ENCODE results near the gene LRP10. TPM values are rescaled to one million over a fixed set of nuclear protein-coding genes. Genes with fewer than 3 reads are reported as not detected.
"Not testable (repeated sequence)": the region's sequence is repeated elsewhere in the genome, so short reads cannot be mapped to it uniquely, and the experiment has no call there.

LRP10 gene
- total RNA-seq, 1 experiment from 2014 or later = 42.7 TPM

DNA sequence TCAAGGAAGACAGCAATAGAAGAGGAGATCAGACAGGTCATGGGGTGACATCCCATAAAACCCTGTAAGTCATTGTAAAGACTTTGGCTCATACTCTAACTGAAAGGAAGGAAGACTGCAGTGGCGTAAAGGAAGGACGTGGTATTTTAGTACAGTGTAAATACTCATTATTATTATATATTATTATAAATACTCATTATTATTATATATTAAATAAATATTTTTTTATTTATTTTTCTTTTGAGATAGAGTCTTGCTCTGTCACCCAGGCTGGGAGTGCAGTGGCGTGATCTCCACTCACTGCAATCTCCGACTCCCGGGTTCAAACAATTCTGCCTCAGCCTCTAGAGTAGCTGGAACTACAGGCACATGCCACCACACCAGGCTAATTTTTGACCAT, 15.1 kb upstream of the LRP10 start:
- Histone ChIP-seq H4K20me1 (ENCODE audit: insufficient read depth) (no peaks in the 10 kb centered on the region), H3K27me3 (ENCODE audit: insufficient read depth, low read length) (no peaks in the 10 kb centered on the region), H2AFZ (ENCODE audit: low read depth, low read length, poor library complexity, severe bottlenecking) (no peak overlapping the region), H3K79me2 (ENCODE audit: insufficient read depth, low read length) (no peaks in the 10 kb centered on the region), H3K36me3 (ENCODE audit: control insufficient read depth in 1 of 2, insufficient read depth in 2 of 2, low read length in 2 of 2) (no peaks in the 10 kb centered on the region), H3K9me2 (ENCODE audit: insufficient read depth) (no peaks in the 10 kb centered on the region), H3K27ac (ENCODE audit: low read depth, low read length) (no peak overlapping the region), H3K9ac (ENCODE audit: low read length) (no peak overlapping the region), H3K9me3 (ENCODE audit: control insufficient read depth in 1 of 2, insufficient read depth in 1 of 2, low read depth in 1 of 2, low read length in 2 of 2) (no peaks in the 10 kb centered on the region), H3K4me2 (ENCODE audit: low read length) (no peak overlapping the region), H3K4me1 (ENCODE audit: control insufficient read depth in 1 of 2, insufficient read depth in 2 of 2, low read length in 2 of 2) (peaks cover 3 to 19% of the 10 kb centered on the region in 2 experiments; a peak in 2 of 4 replicates), H3K4me3 (replicated peaks in 1 of 2; ENCODE audit: low read depth in 1 of 2, low read length in 2 of 2) (no peak overlapping the region)
- no peak for TF ChIP-seq TCF7L2 (IDR thresholded peaks at IDR 0.05; ENCODE audit: borderline replicate concordance, extremely low read depth, insufficient read depth, insufficient read length)
- no peak for TF ChIP-seq CBX3 (IDR thresholded peaks at IDR 0.05; ENCODE audit: low read depth)
- TF ChIP-seq, protein P1, sequence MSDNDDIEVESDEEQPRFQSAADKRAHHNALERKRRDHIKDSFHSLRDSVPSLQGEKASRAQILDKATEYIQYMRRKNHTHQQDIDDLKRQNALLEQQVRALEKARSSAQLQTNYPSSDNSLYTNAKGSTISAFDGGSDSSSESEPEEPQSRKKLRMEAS (IDR thresholded peaks at IDR 0.05) = no peak
- no peak for TF ChIP-seq ZFX (IDR thresholded peaks at IDR 0.05)
- TF ChIP-seq RAD21 (IDR thresholded peaks at IDR 0.05; ENCODE audit: low read depth) = no peak
- TF ChIP-seq, protein P2, sequence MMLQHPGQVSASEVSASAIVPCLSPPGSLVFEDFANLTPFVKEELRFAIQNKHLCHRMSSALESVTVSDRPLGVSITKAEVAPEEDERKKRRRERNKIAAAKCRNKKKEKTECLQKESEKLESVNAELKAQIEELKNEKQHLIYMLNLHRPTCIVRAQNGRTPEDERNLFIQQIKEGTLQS (IDR thresholded peaks at IDR 0.05) = no peak
- no peak for TF ChIP-seq ZNF274 (IDR thresholded peaks at IDR 0.05; ENCODE audit: low read depth, low read length)
- TF ChIP-seq SIN3A (IDR thresholded peaks at IDR 0.05; ENCODE audit: low read depth) = no peak
- BruUV-seq (replicated peaks) = no TSS peak
- ChIA-PET POLR2A (interaction anchor here (1.1 kb wide), 1 partner anchor 205 kb away, joined by 3 read pairs; no protein-coding TSS in a partner anchor), CTCF (interaction anchor here (1.2 kb wide), 1 partner anchor 49 kb away, joined by 3 read pairs; no protein-coding TSS in a partner anchor), RAD21 (ENCODE audit: low non-redundant PET in 1 of 2, low total read pairs in 2 of 2, uncharacterized antibody in 2 of 2, unreplicated experiment in 2 of 2) (no interaction called here)
- ATAC-seq (no peak), DNase-seq (ENCODE audit: low read depth, low spot score) (no peak)
- intact Hi-C loops (cut with micrococcal nuclease) = no loop called here

DNA sequence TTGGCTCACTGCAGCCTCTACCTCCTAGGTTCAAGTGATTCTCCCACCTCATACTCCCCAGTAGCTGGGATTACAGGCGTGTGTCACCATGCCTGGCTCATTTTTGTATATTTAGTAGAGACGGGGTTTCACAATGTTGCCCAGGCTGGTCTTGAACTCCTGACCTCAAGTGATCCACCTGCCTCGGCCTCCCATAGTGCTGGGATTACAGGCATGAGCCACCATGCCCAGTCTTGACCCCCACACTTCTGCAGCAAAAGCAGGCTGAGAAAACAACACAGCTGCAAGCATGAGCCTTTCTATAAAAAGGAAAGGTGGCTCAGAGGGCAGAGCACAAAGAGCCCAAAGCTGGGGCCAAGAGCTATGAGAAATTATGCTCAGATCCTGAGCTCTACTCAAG, 11.2 kb upstream of the LRP10 start:
- POLR2A ChIA-PET = interaction anchor here (1.3 kb wide), 1 partner anchor 11 kb away, joined by 3 read pairs; the partner anchor contains the start of gene LRP10
- RAD21 ChIA-PET (ENCODE audit: low non-redundant PET in 1 of 2, low total read pairs in 2 of 2, uncharacterized antibody in 2 of 2, unreplicated experiment in 2 of 2); H3K9me2 ChIP-seq (ENCODE audit: insufficient read depth); H3K36me3 ChIP-seq (ENCODE audit: control insufficient read depth in 1 of 2, insufficient read depth in 2 of 2, low read length in 2 of 2); H3K4me2 ChIP-seq (ENCODE audit: low read length); intact Hi-C loops (cut with micrococcal nuclease); H2AFZ ChIP-seq (ENCODE audit: low read depth, low read length, poor library complexity, severe bottlenecking); H3K79me2 ChIP-seq (ENCODE audit: insufficient read depth, low read length); H4K20me1 ChIP-seq (ENCODE audit: insufficient read depth); ATAC-seq; CTCF ChIA-PET; H3K9me3 ChIP-seq (ENCODE audit: control insufficient read depth in 1 of 2, insufficient read depth in 1 of 2, low read depth in 1 of 2, low read length in 2 of 2); H3K27me3 ChIP-seq (ENCODE audit: insufficient read depth, low read length); BruUV-seq (replicated peaks); DNase-seq (ENCODE audit: low read depth, low spot score); H3K9ac ChIP-seq (ENCODE audit: low read length); H3K4me3 ChIP-seq (replicated peaks in 1 of 2; ENCODE audit: low read depth in 1 of 2, low read length in 2 of 2); H3K27ac ChIP-seq (ENCODE audit: low read depth, low read length); H3K4me1 ChIP-seq (ENCODE audit: control insufficient read depth in 1 of 2, insufficient read depth in 2 of 2, low read length in 2 of 2): not testable (repeated sequence)
